HUDEP-2 (cell line): Measurements from ENCODE around the gene USP13.
"Not testable (repeated sequence)": the region's sequence is repeated elsewhere in the genome, so short reads cannot be mapped to it uniquely, and the experiment has no call there.

ENCODE experiments used
- DNase-seq, 76 experiments: peaks; one replicate each; lab custom pipeline; 2025; ENCODE audit not compliant: unreplicated experiment in 76 of 76; lab: John Stamatoyannopoulos, UW

USP13 gene

DNA sequence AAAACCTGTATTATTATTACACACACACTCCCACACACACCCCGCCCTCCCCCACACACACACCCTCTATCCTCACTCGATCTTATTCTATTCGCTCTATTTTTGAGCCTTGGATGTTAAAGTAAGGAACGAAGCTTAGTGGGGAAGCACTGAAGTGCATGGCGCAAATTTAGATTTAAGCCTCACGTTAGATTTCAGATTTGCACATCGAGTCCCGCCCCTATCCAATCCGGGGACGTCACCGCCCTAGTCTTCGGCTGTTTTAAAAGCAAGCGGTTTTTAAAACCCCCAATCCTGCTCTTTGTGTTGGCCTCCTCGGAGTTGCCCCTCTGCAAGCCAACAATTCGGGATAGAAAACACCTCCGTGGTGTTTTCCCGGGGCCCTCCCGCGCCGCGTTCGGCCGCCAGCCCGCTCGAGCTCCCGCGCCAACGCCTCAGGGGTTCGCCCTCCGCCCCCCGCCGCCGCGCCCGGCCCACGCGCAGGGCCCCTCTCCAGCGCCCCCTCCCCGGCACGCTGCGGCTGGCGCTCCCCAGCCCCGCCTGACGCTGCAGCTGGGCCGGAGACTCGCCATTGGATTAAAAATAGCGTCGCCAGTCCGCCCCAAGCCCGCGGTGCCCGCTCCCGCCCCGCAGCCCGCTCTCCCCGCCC is at the start of gene USP13:
TSS of gene USP13 (plus strand) at position 594 of the 649 bp plus-strand sequence. CDS start 186 bp downstream, outside the sequence.
- peak in 34 of 76 experiments; percentile 7 to 60 (median 26) for DNase-seq

DNA sequence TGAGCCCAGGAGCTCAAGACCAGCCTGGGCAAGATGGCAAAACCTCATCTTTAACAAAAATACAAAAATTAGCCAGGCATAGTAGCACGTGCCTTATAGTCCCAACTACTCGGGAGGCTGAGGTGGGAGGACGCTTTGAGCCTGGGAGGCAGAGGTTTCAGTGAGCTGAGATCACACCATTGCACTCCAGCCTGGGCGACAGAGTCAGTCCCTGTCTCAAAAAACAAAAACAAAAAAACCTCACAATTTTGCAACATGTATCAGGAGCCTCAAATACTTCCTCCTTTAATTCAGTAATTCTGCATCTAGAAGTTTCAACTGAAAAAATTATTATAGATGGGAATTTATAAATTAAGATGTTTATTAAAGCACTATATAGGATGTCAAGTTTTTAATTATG is 49.5 kb upstream of the USP13 start:
- peak in 1 of 76 experiments; percentile 1 for DNase-seq

DNA sequence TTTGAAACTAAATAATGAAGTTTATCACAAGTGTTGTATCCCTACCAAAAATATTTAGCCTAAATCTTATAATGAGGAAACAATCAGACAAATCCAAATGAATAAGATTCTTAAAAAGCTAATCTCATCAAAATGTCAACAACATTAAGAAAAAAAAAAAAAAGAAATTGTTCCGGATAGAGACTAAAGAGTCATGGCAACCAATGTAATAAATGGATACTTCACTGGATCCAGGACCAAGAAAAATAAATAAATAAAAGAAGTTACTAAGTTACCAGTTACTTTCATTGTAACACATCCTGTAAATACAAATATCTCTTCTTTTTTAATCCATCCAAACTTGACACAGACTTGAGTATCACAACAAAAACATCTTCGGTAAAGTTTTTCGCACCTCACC is 49.0 kb upstream of the USP13 start:
- DNase-seq: no peak

GRCh38 chr3:179604321-179605078 is 48.3 kb upstream of the USP13 start, which contains the start of the genes MRPL47 and NDUFB5:
Gene MRPL47, minus strand, starts transcription at chr3:179604638. Its CDS starts 14 bp downstream, at chr3:179604624.
Gene NDUFB5, plus strand, starts transcription at chr3:179604794. Its CDS starts 22 bp downstream, at chr3:179604816.
- peak; percentile 16 to 94 (median 86) for DNase-seq

- no peak for DNase-seq
Observed at GRCh38 chr3:179606534-179607085, 46.2 kb upstream of the USP13 start.

GRCh38 chr3:179608931-179609720 is 43.7 kb upstream of the USP13 start:
- peak in 1 of 76 experiments; percentile 9 for DNase-seq

DNA sequence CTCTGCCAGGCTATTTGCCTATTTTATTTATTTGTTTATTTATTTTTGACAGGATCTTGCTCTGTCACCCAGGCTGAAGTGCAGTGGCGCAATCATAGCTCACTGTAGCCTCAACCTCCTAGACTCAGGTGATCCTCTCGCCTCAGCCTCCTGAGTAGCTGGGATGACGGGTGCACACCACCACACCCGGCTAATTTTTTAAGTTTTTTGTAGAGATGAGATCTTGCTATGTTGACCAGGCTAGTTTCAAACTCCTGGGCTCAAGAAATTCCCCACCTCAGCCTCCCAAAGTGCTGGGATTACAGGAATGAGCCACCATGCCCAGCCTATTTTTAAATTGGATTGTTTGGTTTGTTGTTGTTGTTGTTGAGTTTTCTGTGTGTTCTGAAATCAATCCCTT is 42.8 kb upstream of the USP13 start:
- no peak for DNase-seq

DNA sequence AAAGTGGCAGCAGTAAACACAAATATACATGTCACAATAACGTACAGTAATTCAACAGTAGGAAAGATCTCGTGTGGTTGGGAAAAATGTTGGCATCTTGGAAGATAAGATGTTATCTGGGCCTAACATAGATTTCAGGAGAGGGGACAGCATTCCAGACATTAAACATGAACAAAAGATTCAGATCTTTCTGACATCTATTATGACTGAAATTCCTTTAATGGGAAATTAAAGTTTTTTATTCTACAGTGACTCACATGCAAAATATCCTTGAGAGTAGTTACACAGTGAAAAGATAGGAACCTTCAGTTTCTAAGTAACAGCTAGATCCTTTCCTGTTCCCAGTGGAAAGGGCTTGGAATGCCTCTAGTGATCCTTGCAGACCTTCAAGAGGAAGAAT is 39.0 kb upstream of the USP13 start:
- no peak for DNase-seq

- DNase-seq: peak in 34 of 76 experiments; percentile 8 to 70 (median 37)
Observed at GRCh38 chr3:179615458-179616173, 37.2 kb upstream of the USP13 start.

DNA sequence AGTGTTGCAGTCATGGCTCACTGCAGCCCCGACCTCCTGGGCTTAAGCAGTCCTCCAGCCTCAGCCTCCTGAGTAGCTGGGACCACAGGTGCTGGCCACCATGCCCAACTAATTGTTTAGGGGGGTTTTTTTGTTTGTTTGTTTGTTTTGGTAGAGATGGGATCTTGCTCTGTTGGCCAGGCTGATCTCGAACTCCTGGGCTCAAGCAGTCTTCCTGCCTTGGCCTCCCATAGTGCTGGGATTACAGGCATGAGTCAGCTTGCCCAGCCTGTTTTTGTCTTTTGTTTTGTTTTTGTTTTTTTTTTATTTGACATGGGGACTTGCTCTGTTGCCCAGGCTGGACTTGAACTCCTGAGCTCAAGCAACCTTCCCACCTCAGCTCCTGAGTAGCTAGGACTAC is 30.8 kb upstream of the USP13 start:
- no peak for DNase-seq

- no peak for DNase-seq
Observed at GRCh38 chr3:179624451-179624850, 28.4 kb upstream of the USP13 start.

GRCh38 chr3:179630753-179631451 is 21.9 kb upstream of the USP13 start:
- DNase-seq: no peak

GRCh38 chr3:179640469-179640868 is 12.4 kb upstream of the USP13 start:
- DNase-seq: no peak

DNA sequence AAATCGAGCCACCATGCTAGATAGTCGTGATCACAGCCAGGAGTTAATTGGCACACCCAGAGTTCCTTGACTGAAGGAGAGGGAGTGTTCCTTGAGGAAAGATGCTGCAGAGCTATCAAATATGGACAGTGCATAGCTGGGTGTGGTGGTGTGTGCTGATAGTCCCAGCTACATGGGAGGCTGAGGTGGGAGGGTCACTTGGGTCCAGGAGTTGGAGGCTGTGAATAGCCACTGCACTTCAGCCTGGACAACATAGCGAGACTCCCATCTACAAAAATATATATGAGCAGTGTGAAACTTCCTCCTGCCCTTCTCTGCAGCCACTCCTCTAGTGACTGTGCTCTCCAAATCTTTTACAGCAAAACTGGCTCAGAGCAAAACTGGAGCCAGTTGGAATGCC is 10.0 kb upstream of the USP13 start:
- DNase-seq: no peak

GRCh38 chr3:179643837-179644236 is 9.0 kb upstream of the USP13 start:
- not testable (repeated sequence) for DNase-seq

DNA sequence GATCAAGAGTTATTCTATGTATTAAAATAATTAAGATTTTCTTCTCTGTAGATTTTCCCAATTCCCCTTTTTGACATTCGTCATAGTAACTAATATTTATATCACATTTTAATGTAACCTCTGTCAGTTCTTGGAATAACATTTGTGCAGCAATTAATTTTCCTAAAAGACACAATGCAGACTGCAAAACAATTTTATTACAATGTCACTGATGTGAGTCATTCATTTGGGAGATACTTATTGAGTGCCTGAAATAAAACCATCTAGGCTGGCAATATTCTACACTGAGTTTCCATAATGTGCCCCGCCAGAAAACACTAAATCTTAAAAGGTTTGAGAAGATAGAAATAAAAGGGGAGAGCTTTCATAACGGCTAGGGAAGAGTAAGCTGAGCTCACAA is 6.7 kb upstream of the USP13 start:
- no peak for DNase-seq

DNA sequence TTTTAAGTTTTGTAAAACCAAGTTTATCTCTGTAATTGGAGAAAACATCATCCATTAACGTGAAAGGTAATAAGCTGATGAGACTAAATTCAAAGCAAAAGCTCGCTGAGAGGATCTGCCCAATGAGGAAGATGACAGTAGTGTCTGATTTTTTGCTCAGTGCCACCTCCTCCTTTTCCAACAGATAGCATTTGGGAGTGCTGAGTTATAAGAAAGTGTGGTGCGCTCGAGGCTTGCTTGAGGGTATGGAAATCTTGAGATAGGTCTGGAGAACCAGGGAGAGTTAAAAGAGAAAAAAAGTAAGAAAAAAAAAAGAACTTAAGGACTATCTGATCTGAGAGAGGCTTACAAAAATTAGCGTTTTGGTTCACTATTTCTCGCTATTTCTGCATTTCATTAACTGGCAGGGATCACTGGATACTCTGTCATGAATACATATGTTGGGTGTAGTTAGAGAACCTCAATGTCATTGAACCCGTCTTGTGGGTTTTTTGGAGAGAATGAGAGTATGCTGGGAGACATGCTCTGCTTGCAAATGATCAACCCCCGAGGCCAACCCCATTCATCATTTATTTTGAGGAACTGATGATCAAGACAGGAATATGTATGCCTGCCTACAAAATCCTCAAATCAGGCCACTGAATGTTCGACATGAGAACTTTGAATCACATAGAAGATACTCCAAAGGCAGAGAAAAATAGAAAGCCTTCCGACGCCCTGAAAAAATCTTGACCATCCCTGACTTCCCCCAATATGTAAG is 973 bp upstream of the USP13 start:
- DNase-seq: no peak

- peak in 66 of 76 experiments; percentile 3 to 70 (median 42) for DNase-seq
Observed at GRCh38 chr3:179653096-179653797, 407 bp downstream of the USP13 start.
